Esophagus (tissue), 2 donors: Measurements from ENCODE around the gene FGD1. TPM values are rescaled to one million over a fixed set of nuclear protein-coding genes. Genes with fewer than 3 reads are reported as not detected.

Source experiments
- H3K27ac ChIP-seq, 2 donors: one replicate each; pipeline ENCODE4 v1.5.1; 2013; ENCODE audit warnings: low read depth in 2 of 2, mild to moderate bottlenecking in 2 of 2, inconsistent platforms in 1 of 2, low read length in 1 of 2, moderate library complexity in 1 of 2
- H3K27me3 ChIP-seq, 2 donors: one replicate each; pipeline ENCODE4 v1.6.1; 2013; ENCODE audit warnings: low read length in 2 of 2, control low read depth in 1 of 2, mild to moderate bottlenecking in 1 of 2; ENCODE audit not compliant: insufficient read depth in 2 of 2, control insufficient read depth in 1 of 2
- H3K36me3 ChIP-seq, 2 donors: one replicate each; pipeline ENCODE4 v1.6.1; 2013; ENCODE audit warnings: low read length in 1 of 2; ENCODE audit not compliant: control insufficient read depth in 2 of 2, insufficient read depth in 2 of 2
- H3K4me1 ChIP-seq, 2 donors: one replicate each; pipeline ENCODE4 v1.6.1; 2013; ENCODE audit warnings: low read length in 1 of 2; ENCODE audit not compliant: control insufficient read depth in 2 of 2, insufficient read depth in 2 of 2
- H3K4me3 ChIP-seq, 2 donors: one replicate each; pipeline ENCODE4 v1.5.1; 2013; ENCODE audit warnings: low read length in 2 of 2, mild to moderate bottlenecking in 2 of 2, low read depth in 1 of 2, moderate library complexity in 1 of 2
- H3K9me3 ChIP-seq, 2 donors: one replicate each; pipeline ENCODE4 v1.6.1; 2013; ENCODE audit warnings: mild to moderate bottlenecking in 2 of 2, low read depth in 1 of 2, low read length in 1 of 2, moderate library complexity in 1 of 2; ENCODE audit not compliant: control insufficient read depth in 2 of 2, insufficient read depth in 1 of 2
- WGBS, 2 donors: extraction: QIAGEN DNeasy Blood & Tissue Kit; methylation state at CpG; one replicate each; pipeline ENCODE4 v1.1.7; 2013; 5-methylcytosine and 5-hydroxymethylcytosine counted together
- polyA plus RNA-seq, 2 donors: library from polyadenylated mRNA; stranded (reverse); fragments of 200-250 nt; gene quantifications; one replicate each; pipeline ENCODE4 v1.2.3, GENCODE V29; 2013
- donor health status: healthy with polysubstance abuse.
- donor health status: Bipolar disorder and iron deficiency.

FGD1 gene
- polyA plus RNA-seq, 2 donors: 4.2 to 4.9 TPM

DNA sequence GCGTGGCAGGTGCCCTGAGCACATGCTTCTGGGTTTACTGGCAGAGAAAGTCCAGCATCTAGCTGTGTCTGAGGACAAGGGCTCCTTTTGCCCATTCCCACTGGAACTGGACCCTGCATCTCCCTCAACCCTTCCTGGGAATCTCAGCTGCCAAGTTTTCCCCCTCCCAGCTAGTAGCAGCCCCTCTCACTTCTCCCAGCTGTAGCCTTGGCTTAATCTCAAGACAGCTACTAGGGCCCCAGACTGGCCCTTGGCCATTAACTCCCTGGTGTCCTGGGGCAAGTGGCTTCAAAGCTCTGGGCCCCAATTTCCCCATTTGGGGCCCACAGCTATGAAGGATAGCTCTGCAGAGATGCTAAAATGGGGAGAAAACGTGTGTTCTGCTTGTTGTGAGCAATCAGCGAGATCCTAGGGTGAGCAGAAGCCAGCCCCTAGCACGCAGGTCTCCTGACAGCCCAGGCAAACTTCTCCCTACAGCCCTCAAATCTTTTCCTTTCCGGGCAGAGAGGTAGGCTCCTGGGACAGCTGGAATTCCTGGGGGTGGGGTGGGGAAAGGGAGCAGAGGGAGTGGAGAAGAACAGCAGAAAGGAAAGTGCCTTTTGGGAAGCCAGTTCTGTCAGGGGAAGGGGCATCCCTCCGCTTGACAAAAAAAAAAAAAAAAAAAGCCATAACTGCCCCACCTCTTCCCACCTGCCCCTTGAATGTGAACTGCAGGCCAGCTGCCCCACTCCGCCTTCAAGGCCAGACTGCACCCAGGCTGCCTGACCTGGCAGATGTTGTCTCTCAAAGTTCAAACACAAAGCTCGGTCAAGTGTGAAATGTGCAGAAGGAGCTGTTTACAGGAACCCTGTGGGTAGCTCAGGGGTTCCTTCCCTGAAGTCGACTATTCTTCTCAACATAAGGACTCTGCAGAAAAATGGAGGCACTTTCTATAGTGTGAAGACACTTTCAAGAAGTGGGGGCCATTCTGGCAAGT, 16.6 kb downstream of the FGD1 start:
- Histone ChIP-seq H3K36me3 (no peaks in the 10 kb centered on the region), H3K4me1 (peaks cover 3 to 19% of the 10 kb centered on the region in 2 donors), H3K27me3 (no peaks in the 10 kb centered on the region), H3K27ac (no peak overlapping the region), H3K4me3 (no peak overlapping the region), H3K9me3 (no peaks in the 10 kb centered on the region)
- WGBS, 2 donors: 36 to 53% methylated on average over 9 of the region's 9 CpGs

DNA sequence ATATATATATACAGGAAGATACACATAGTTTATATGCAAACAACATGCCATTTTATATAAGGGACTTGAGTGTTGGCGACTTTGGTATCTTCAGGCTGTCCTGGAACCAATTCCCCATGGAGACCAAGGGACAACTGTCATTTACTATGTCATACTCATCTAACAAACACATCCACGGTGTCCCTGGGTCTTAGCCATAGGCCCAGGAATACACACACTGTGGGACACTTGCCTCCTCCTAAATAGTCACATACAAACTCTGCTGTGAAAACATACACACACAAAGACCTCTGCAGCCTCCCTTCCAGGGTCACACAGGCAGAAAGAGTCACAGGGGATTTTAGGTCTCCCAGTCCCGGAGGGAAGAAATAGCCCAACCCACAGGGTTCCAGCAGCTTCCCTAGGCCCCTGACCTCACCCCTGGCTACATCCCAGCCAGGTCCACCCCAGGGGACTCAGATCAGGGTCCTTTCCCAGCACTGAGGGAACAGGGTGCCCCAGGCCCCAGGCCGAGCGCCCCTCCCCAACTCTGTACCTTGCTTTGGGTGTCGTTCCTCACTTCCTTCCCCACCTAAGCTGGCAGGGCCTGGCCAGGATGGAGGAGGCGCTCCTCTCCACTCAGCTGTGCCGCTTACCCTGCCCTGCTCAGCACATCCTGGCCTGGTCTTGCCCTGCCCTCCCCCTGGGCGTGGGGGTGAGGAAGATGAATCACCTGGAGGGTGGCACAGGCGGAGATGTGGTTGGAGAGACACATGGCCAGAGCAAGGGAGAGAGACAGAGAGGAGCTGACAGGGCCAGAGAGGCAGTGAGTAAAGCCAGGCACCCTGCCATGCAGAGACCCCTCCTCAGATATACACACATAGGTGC, 21.8 kb downstream of the FGD1 start:
- Histone ChIP-seq H3K4me3 (no peak overlapping the region), H3K27me3 (no peaks in the 10 kb centered on the region), H3K27ac (no peak overlapping the region), H3K4me1 (peaks cover 0 to 5% of the 10 kb centered on the region in 2 donors), H3K9me3 (no peaks in the 10 kb centered on the region), H3K36me3 (no peaks in the 10 kb centered on the region)
- WGBS, 2 donors: 57 to 63% methylated on average over 10 of the region's 10 CpGs

DNA sequence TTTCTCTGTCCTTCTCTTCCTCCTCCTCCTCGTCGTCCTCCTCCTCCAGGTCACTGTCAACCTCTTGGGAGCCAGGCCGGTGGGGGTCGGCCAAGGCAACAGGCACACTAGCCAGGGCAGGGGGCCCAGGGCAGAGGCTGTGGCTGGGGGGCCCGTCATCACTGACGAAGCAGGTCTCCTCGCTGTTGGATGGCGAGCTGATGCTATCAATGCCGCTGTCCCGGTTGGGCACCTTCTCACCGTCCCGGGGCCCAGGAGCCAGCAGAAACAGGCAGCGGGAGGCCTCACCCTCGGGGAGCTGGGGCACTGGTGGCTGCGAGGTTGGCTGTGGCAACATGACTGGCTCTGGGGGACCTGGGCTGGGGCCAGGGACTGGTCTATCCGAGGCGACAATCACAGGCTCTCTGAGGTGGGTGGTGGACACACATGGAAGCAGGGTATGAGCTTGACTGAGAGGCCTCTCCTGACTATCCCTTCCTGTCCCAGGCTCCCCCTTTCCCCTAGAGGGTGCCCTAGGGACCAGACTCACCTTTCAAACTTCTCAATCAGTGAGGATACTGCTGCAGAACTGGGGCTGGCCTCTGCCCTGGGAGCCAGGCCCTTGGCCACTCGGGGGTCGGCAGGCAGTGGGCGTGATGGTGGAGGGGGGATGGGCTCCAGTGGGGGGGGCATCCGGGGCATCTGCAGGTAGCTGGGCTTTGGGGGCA, 25.8 kb downstream of the FGD1 start:
- Histone ChIP-seq H3K27ac (no peak overlapping the region), H3K9me3 (no peaks in the 10 kb centered on the region), H3K4me3 (no peak overlapping the region), H3K36me3 (no peaks in the 10 kb centered on the region), H3K4me1 (peaks cover 0 to 5% of the 10 kb centered on the region in 2 donors), H3K27me3 (no peaks in the 10 kb centered on the region)
- 88 to 94% methylated on average over 18 to 21 of the region's 21 CpGs for WGBS, 2 donors

DNA sequence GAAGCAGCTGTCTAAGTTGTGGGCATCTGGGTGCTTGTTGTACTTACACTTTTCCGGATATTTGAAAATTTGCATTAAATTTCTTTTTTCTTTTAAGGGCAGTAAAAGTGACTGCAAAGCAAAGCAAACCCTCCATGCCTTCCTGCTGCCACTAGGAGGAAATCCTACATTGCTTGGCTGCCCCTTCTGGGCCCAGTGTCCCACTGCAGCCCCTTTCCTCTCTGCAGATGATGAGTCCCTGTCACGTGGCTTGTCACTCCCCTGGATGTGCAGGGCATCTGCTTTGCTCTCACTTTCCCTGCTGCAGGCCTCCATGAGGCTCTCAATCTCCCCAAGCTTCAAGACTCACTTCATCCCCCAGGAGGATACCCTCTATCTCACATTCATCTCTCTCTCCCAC, 43.1 kb downstream of the FGD1 start:
- Histone ChIP-seq H3K4me3 (no peak overlapping the region), H3K27ac (no peak overlapping the region), H3K27me3 (no peaks in the 10 kb centered on the region), H3K4me1 (no peaks in the 10 kb centered on the region), H3K36me3 (peaks cover 0 to 5% of the 10 kb centered on the region in 2 donors), H3K9me3 (no peaks in the 10 kb centered on the region)
- 55 to 60% methylated on average over 2 of the region's 2 CpGs for WGBS, 2 donors

DNA sequence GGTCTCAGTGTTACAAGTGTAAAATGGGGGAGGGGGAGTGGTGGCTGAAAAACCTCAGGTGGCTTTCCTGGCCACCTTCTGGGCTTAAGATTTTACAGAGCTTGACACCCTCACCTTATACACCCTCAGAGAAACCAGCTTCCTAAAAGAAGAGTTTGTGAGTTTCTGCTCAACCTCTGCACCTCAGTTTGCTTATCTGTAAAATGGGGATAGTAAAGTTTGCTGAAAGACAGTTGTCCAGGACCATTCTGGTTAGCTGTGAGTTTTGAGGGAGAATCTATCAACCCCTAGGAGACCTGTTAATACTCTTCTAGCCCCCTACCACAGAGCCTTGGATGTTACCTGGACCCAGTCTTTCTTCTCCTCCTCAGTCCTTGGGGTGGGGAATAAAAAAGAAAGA, 46.1 kb downstream of the FGD1 start:
- H3K9me3 ChIP-seq: no peaks in the 10 kb centered on the region
- no peak overlapping the region for H3K27ac ChIP-seq
- no peaks in the 10 kb centered on the region for H3K27me3 ChIP-seq
- peaks cover 0 to 5% of the 10 kb centered on the region in 2 donors for H3K36me3 ChIP-seq
- no peaks in the 10 kb centered on the region for H3K4me1 ChIP-seq
- H3K4me3 ChIP-seq: no peak overlapping the region

DNA sequence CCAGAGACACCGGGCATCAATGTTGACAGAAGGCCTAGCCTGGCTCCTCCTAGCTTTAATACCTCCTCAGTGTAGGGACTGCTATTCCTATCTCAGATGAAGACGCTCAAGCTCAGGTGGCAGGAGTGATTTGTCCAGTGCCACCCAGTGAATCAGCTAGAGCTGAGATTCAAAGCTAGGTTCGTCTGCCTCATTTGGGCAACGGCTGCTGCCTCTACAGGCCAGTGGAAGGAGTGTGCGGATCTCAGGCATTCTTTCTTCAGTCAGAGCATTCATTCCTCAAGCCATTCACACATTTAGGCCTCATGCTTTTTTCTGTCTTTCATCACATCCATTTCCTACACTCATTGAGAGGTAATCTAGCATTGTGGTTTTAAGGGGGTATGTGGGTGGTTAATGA, 48.6 kb downstream of the FGD1 start:
- no peak overlapping the region for H3K27ac ChIP-seq
- no peaks in the 10 kb centered on the region for H3K9me3 ChIP-seq
- H3K36me3 ChIP-seq: peaks cover 2 to 5% of the 10 kb centered on the region in 2 donors
- H3K4me1 ChIP-seq: no peaks in the 10 kb centered on the region
- 65 to 68% methylated on average over 5 of the region's 5 CpGs for WGBS, 2 donors
- H3K4me3 ChIP-seq: no peak overlapping the region
- no peaks in the 10 kb centered on the region for H3K27me3 ChIP-seq

DNA sequence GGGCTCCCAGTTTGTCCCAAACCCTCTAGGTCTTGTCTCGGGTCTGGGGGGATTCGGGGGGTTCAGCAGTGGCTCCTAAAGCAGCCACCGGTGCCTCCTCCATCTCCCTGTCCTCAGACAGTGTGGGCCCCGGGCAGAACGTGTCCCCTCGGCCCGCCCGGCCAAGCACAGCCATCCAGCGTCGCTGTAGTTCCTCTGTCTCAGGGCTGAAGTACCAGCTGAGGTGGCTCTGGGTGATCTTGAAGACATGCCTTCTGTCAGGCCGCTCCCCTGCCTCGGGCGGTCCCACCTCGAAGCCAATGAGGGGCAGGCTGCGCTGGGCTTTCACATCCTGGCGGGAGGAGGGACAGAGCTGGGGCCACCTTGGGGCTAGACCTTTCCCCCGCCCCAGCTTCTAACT, 50.0 kb downstream of the FGD1 start:
- Histone ChIP-seq H3K4me3 (no peak overlapping the region), H3K36me3 (peaks cover 2 to 5% of the 10 kb centered on the region in 2 donors), H3K9me3 (no peaks in the 10 kb centered on the region), H3K4me1 (no peaks in the 10 kb centered on the region), H3K27ac (no peak overlapping the region), H3K27me3 (no peaks in the 10 kb centered on the region)
- WGBS, 2 donors: 76 to 80% methylated on average over 17 of the region's 17 CpGs

DNA sequence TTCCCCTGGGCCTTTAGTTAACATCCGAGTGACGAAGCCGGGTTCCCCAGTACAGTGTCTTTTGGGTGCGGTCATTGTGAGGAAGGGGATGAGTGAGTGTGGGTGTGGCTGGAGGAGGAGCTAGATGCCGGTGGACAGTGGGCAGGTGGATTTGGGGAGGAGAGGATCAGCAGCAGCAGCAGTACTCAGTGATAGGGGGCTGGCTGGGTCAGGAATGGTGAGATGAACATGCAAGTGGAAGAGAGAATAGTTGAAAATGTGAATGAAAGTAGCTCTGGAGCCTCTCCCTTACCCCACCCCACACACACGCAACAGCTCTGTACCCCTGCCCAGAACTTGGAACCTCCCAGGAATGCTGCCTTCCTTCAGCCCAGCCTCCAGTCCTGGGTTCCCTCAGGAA, 51.3 kb downstream of the FGD1 start:
- Histone ChIP-seq H3K4me1 (no peaks in the 10 kb centered on the region), H3K36me3 (peaks cover 2 to 5% of the 10 kb centered on the region in 2 donors), H3K4me3 (no peak overlapping the region), H3K27ac (no peak overlapping the region), H3K9me3 (no peaks in the 10 kb centered on the region), H3K27me3 (no peaks in the 10 kb centered on the region)
- 74 to 83% methylated on average over 6 of the region's 6 CpGs for WGBS, 2 donors

DNA sequence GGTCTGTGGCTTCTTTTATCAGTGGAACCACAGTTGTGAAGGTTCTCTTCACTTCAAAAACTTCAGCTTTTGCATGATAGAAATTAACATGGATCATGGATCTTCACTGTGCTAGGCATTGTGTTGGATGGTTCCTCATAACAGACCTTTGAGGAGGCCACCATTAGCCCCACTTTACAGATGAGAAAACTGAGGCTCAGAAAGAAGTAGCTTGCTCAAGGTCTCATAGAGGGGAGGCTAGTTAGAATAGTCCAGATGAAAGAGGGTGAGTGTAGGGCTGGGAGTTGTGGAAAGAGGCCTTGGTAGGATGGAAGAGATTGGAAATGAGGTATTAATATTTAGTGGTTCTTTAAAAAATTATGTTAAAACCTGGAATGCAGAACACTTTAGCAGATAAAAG, 53.2 kb downstream of the FGD1 start:
- H3K4me3 ChIP-seq: no peak overlapping the region
- H3K27me3 ChIP-seq: no peaks in the 10 kb centered on the region
- H3K36me3 ChIP-seq: peaks cover 0 to 2% of the 10 kb centered on the region in 2 donors

More for the DNA sequence above, 53.2 kb downstream of the FGD1 start:
- no peaks in the 10 kb centered on the region for H3K9me3 ChIP-seq
- H3K4me1 ChIP-seq: no peaks in the 10 kb centered on the region
- H3K27ac ChIP-seq: no peak overlapping the region
